LNCAP (cell line): Measurements from ENCODE around the gene ATAD3A.

ENCODE experiments used
- TF ChIP-seq, protein P1 (sequence below): fragments of 450-650 bp; IDR thresholded peaks from 2 replicates; pipeline ENCODE4 v1.5.1; 2017; ENCODE audit warnings: mild to moderate bottlenecking

Gene ATAD3A

DNA sequence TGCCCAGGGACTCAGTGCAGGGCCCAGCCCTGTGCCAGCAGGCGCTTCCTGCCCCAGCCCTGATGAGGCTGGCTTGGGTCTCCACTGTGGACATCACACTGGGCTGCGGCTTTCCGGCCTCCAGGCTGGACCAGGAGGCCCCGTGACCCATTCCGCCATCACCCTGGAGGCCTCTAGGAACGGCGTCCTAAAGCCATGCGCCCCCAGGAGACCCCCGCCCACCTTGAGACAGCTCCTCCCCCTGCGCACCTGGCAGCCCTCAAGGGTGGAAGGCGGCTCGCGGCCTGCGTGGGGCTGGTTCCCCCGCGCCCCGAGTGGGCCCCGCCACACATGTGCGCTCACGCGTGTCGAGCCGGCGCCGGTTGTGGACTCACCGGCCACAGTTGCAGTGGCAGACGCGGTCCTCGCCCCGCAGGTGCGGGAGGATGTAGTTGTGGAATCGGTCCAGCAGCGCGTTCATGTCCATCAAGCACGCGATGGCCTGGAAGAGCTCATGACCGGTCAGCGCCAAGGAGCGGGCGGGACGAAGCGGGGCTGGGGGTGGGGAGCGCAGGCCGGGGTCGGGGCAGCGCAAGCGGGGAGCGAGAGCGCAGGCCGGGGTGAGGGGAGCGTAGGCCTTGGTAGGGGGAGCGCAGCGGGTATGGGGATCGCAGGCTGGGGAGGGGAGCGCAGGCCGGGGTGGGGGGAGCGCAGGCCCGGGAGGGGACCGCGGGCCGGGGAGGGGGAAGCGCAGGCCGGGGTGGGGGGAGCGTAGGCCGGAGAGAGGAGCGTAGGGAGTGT, 27.5 kb downstream of the ATAD3A start:
- TF ChIP-seq, protein P1, sequence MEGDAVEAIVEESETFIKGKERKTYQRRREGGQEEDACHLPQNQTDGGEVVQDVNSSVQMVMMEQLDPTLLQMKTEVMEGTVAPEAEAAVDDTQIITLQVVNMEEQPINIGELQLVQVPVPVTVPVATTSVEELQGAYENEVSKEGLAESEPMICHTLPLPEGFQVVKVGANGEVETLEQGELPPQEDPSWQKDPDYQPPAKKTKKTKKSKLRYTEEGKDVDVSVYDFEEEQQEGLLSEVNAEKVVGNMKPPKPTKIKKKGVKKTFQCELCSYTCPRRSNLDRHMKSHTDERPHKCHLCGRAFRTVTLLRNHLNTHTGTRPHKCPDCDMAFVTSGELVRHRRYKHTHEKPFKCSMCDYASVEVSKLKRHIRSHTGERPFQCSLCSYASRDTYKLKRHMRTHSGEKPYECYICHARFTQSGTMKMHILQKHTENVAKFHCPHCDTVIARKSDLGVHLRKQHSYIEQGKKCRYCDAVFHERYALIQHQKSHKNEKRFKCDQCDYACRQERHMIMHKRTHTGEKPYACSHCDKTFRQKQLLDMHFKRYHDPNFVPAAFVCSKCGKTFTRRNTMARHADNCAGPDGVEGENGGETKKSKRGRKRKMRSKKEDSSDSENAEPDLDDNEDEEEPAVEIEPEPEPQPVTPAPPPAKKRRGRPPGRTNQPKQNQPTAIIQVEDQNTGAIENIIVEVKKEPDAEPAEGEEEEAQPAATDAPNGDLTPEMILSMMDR, result no peak

DNA sequence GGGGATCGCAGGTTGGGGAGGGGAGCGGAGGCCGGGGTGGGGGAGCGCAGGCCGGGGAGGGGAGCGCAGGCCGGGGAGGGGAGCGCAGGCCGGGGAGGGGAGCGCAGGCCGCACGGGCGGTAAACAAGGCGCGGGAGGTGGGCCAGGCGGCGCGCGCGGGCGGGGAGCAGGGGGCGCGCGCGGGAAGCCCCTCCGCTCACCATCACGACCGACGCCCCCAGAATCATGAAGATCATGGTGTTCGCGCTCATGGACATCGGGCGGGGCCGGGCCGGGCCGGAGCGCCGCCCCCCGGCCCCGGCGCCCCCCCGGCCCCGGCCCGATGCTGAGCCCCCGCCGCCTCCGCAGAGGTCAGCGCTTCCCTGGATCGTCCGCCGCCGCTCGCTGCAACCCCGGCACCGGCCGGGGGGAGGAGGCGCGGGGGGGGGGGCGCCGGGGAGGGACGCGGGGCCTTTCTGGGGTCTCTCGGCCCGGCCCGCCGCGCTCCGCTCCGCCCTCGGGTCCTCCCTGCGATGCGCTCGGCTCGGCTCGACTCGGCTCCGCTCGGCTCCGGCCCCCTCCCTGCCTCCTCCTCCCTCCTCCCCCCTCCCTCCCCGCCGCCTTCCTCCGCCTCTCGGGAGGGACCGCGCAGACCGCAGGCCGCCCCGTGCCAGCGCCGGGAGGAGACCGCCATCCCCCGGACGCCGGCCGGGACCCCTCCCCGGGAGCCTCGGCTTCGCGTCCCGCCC, 28.3 kb downstream of the ATAD3A start, which contains the start of gene TMEM240:
TMEM240 (minus strand) TSS at position 535 of the 728 bp plus-strand sequence; CDS start at position 257, 278 bp downstream.
- TF ChIP-seq, protein P1, result no peak

DNA sequence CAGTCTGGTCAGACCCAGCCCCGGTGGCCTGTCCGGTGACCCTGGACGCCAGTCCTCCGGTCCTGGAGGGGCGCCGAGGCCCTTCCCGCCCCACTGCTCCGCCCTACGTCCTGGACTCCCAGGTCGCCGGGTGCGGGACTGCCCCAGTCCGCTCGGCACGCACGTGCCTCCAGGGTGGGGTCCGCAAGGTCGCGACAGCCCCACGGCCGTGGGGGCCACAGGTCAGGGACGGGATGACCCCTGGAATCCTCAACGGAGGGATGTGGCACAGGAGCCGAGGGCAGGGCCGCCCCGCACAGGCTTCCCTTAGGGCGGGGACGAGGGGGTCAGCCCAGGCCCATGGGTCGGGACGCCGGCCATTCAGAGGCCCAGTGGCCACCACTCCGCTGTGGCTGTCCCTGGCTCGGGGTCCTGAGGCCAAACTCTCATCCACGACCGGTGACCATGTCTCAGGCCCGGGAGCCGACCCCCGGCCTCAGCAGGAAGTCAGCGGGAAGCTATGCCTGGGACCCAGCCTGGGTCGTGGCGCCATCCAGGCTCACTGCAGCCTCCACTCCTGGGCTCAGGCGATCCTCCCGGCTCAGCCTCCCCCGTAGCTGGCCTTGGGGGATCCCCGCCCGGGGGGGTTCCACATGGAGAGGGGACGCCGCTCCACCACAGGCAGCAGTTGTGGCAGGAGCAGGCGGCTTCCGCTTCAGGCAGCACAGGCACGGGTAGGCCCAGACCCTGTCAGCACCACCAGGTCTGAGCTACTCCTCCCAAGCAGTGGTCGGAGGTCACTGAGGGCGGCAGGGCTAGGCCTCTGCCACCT, 29.1 kb downstream of the ATAD3A start:
- TF ChIP-seq, protein P1, result no peak

DNA sequence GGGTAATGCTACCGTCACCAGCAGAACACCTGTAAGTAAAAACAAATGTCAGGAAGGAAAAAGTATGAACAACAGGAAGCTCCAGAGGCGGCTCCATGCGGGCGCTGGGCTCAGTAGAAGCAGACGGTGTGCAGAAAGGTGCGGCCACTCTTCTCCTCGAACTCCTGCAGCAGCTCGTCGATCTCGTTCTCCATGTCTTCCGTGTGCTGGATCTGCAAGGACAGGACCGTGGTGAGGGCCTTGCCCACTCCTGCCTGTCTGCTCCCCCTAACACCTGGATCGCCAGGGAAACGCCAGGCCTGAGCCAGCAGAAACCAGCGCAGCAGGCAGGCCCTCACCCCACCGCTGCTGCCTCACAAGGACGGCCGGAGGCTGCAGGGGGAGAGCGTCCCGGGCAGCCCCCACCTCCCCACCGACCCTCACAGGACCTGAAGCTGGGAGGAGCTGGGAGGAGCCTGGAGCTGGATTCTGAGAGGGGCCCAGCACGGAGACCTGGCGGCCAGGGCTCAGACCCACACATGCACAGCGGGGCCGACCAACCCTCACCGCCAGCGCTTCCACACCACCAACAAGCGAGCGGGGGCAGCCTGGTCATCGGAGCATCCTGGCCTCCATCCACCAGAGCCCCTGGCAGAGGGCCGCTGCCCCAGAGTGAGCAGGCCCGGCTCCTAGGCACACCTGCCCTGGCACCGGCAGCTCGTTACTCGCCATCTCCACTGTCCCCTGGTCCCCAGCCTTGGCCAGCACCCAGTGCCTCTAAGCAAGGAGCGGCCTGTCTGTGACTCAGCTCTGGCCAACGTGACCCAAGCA, 30.2 kb downstream of the ATAD3A start:
- TF ChIP-seq, protein P1, result no peak

DNA sequence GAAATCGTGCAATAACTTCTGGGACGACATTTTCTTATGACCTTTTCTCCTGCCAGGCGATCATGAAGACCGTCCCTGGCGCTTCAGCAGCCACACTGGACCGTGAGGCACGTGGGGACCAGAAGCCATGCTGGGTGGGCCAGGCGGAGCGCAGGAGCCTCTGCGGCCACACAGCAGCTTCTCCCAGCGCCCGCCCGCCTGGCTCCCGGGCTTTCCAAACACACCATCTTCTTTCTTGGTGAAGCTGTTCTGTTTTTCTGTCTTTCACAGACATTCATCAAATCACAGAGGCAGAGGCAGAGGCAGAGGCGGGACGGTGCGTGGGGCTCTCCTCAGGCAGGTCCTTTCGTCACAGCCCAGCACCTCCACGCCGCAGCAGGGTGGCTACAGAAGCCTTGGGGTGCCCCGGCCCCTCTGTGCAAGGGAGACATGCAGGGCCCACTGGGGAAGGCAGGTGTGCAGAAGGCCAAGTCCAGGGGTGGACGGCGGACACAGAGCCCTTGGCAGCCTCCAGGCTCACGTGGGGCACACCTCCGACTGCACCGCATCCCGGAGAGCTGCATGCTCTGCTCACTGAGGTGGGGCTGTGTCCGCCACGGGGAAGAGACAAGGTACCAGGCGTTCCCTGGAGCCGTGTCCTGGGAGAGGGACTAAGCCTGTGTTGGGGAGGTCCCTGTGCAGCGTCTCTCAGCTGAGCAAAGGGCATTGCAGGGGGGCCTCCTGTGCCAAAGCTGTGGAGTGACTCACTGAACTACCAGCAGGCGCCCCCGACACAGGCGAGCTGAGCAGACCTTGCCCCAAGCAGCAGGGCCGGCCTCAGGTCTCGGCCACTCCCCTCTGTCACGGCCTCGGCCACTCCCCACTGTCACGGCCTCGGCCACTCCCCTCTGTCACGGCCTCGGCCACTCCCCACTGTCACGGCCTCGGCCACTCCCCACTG, 31.1 kb downstream of the ATAD3A start:
- TF ChIP-seq, protein P1, result no peak

DNA sequence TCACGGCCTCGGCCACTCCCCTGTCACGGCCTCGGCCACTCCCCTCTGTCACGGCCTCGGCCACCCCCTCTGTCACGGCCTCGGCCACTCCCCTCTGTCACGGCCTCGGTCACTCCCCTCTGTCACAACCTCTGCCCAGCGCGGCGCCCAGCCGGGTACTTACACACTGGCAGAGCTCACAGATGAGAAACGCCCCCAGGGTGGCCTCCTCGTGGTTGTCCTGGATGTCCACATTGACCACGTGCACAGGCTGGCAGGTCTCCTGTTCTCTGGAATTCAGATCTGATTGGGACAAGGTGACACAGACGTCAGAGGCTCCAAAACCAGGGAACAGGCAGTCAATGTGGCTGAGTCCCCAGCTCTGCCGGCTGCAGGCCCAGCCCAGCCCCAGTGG, 31.7 kb downstream of the ATAD3A start:
- TF ChIP-seq, protein P1, result no peak
